H1 (cell line): ENCODE measurements around the gene ZNF221. TPM values are rescaled to one million over a fixed set of nuclear protein-coding genes. Genes with fewer than 3 reads are reported as not detected.

ENCODE experiments used
- CTCF ChIA-PET: fragments of 300-600 bp; sonication (Branson Sonifier 250); formaldehyde crosslinking; loops from one replicate; lab custom pipeline; 2021; ENCODE audit not compliant: partially characterized antibody; lab: Charles Lee
- POLR2A ChIA-PET: fragments of 300-600 bp; sonication (Branson Sonifier 250); formaldehyde crosslinking; loops from one replicate; lab custom pipeline; 2021; ENCODE audit warnings: inconsistent platforms; ENCODE audit not compliant: partially characterized antibody; lab: Charles Lee
- DNase-seq, 2 experiments: peaks; one replicate each; pipeline versions ENCODE4 v3.0.0 to v3.0.0-alpha.2; 2010 to 2022; ENCODE audit warnings: low spot score in 2 of 2, low read depth in 1 of 2, mixed read lengths in 1 of 2
- FAIRE-seq: peaks from 2 replicates; lab custom pipeline; 2011; peaks lifted over from hg19 to GRCh38; lab: Jason Lieb, UNC
- H2AFZ ChIP-seq: 2 replicates; pipeline ENCODE4 v1.8.1; 2012; ENCODE audit warnings: low read length, inconsistent platforms
- H2AK5ac ChIP-seq: 2 replicates; pipeline ENCODE4 v1.6.1; 2013; ENCODE audit warnings: low read depth, low read length
- H2BK120ac ChIP-seq: replicated peaks from 2 replicates; pipeline ENCODE3; 2013; ENCODE audit warnings: low read depth, low read length, inconsistent platforms
- H2BK12ac ChIP-seq: 2 replicates; pipeline ENCODE4 v1.6.1; 2013; ENCODE audit warnings: low read depth, low read length
- H2BK15ac ChIP-seq: 2 replicates; pipeline ENCODE4 v1.6.1; 2013; ENCODE audit warnings: low read length
- H2BK20ac ChIP-seq: 2 replicates; pipeline ENCODE4 v1.6.1; 2013; ENCODE audit warnings: low read length
- H2BK5ac ChIP-seq: 2 replicates; pipeline ENCODE4 v1.6.1; 2013; ENCODE audit warnings: low read depth, low read length
- H3K14ac ChIP-seq: 2 replicates; pipeline ENCODE4 v1.6.1; 2013; ENCODE audit warnings: inconsistent platforms; ENCODE audit not compliant: insufficient read length
- H3K18ac ChIP-seq: 2 replicates; pipeline ENCODE4 v1.6.1; 2013; ENCODE audit warnings: low read length; ENCODE audit errors: extremely low read depth
- H3K23ac ChIP-seq: 2 replicates; pipeline ENCODE4 v1.6.1; 2013; ENCODE audit warnings: inconsistent platforms; ENCODE audit not compliant: insufficient read length
- H3K23me2 ChIP-seq: 2 replicates; pipeline ENCODE4 v1.6.1; 2013; ENCODE audit warnings: low read depth, low read length
- H3K27ac ChIP-seq: 2 replicates; pipeline ENCODE4 v1.6.1; 2011; ENCODE audit warnings: low read depth, low read length, inconsistent platforms
- H3K27me3 ChIP-seq, 4 experiments: replicated peaks in 1 of 4; 1 replicate in 1 of 4; 2 replicates in 3 of 4; pipeline versions ENCODE4 v1.6.1 to v1.8.1; 2011 to 2013; ENCODE audit warnings: low read length in 3 of 4, mild to moderate bottlenecking in 3 of 4, inconsistent platforms in 2 of 4, mixed read lengths in 2 of 4, moderate library complexity in 1 of 4; ENCODE audit not compliant: control insufficient read depth in 3 of 4, insufficient read depth in 3 of 4; ENCODE audit errors: extremely low read depth in 1 of 4
- H3K36me3 ChIP-seq, 4 experiments: 2 replicates each; pipeline versions ENCODE4 v1.6.1 to v1.8.1; 2011 to 2013; ENCODE audit warnings: mild to moderate bottlenecking in 4 of 4, low read length in 3 of 4, moderate library complexity in 2 of 4, control low read depth in 1 of 4, inconsistent platforms in 1 of 4; ENCODE audit not compliant: insufficient read depth in 4 of 4, control insufficient read depth in 2 of 4
- H3K4ac ChIP-seq: replicated peaks from 2 replicates; pipeline ENCODE3; 2013; ENCODE audit warnings: low read length, low read depth, mixed read lengths, inconsistent platforms; ENCODE audit not compliant: insufficient read length
- H3K4me1 ChIP-seq, 4 experiments: replicated peaks in 1 of 4; 1 replicate in 1 of 4; 2 replicates in 3 of 4; pipeline versions ENCODE4 v1.6.1 to v1.8.1; 2011 to 2013; ENCODE audit warnings: low read length in 3 of 4, inconsistent platforms in 2 of 4, mixed read lengths in 1 of 4; ENCODE audit not compliant: insufficient read depth in 4 of 4, control insufficient read depth in 3 of 4
- H3K4me2 ChIP-seq, 2 experiments: 2 replicates each; pipeline versions ENCODE4 v1.6.1 to v1.8.1; 2011 to 2013; ENCODE audit warnings: low read depth in 2 of 2, low read length in 2 of 2, control low read depth in 1 of 2, inconsistent platforms in 1 of 2, mild to moderate bottlenecking in 1 of 2; ENCODE audit not compliant: insufficient read depth in 1 of 2
- H3K4me3 ChIP-seq, 4 experiments: fragments of 200-600, 300-600 bp in 1 of 4; sonication (generic), shearing (Covaris generic), sonication (Bioruptor Twin) in 1 of 4; 2 replicates each; pipeline versions ENCODE4 v1.5.1 to v1.8.1; 2011 to 2016; ENCODE audit warnings: low read length in 4 of 4, low read depth in 3 of 4, control low read depth in 2 of 4, inconsistent platforms in 2 of 4, mild to moderate bottlenecking in 2 of 4, mixed read lengths in 1 of 4, moderate library complexity in 1 of 4; ENCODE audit not compliant: insufficient read depth in 2 of 4; ENCODE audit errors: extremely low read depth in 1 of 4
- H3K56ac ChIP-seq: replicated peaks from 2 replicates; pipeline ENCODE3; 2013; ENCODE audit warnings: low read depth, mild to moderate bottlenecking, mixed read lengths, low read length, inconsistent platforms; ENCODE audit not compliant: insufficient read length
- H3K79me1 ChIP-seq: 2 replicates; pipeline ENCODE4 v1.6.1; 2013; ENCODE audit warnings: low read depth, low read length, control low read depth
- H3K79me2 ChIP-seq, 2 experiments: 2 replicates each; pipeline versions ENCODE4 v1.6.1 to v1.8.1; 2012 to 2013; ENCODE audit warnings: low read length in 2 of 2, mild to moderate bottlenecking in 2 of 2, inconsistent platforms in 1 of 2; ENCODE audit not compliant: insufficient read depth in 2 of 2, control insufficient read depth in 1 of 2
- H3K9ac ChIP-seq, 4 experiments: replicated peaks in 1 of 4; 1 replicate in 1 of 4; 2 replicates in 3 of 4; pipeline versions ENCODE4 v1.6.1 to v1.8.1; 2011 to 2013; ENCODE audit warnings: low read depth in 3 of 4, low read length in 3 of 4, control low read depth in 2 of 4, mild to moderate bottlenecking in 2 of 4, moderate library complexity in 2 of 4, inconsistent platforms in 1 of 4; ENCODE audit errors: extremely low read depth in 1 of 4
- H3K9me3 ChIP-seq, 2 experiments: 2 replicates each; pipeline versions ENCODE4 v1.6.1 to v1.8.1; 2012 to 2013; ENCODE audit warnings: mild to moderate bottlenecking in 2 of 2, moderate library complexity in 2 of 2, control low read depth in 1 of 2, inconsistent platforms in 1 of 2, low read depth in 1 of 2, low read length in 1 of 2, mixed read lengths in 1 of 2; ENCODE audit not compliant: insufficient read depth in 2 of 2
- H4K20me1 ChIP-seq, 2 experiments: replicated peaks in 1 of 2; 2 replicates each; pipeline versions ENCODE3 to v1.8.1; 2011 to 2013; ENCODE audit warnings: inconsistent platforms in 2 of 2, low read length in 2 of 2, mild to moderate bottlenecking in 1 of 2; ENCODE audit not compliant: insufficient read depth in 2 of 2, control insufficient read depth in 1 of 2
- H4K5ac ChIP-seq: 2 replicates; pipeline ENCODE4 v1.6.1; 2013; ENCODE audit warnings: low read length, low read depth, mixed read lengths, inconsistent platforms; ENCODE audit not compliant: insufficient read length
- H4K8ac ChIP-seq: 2 replicates; pipeline ENCODE4 v1.8.0; 2013; ENCODE audit warnings: mild to moderate bottlenecking, moderate library complexity, low read length, inconsistent platforms; ENCODE audit not compliant: insufficient read depth; ENCODE audit errors: extremely low read depth
- H4K91ac ChIP-seq: replicated peaks from 2 replicates; pipeline ENCODE3; 2013; ENCODE audit warnings: low read length, mixed read lengths, inconsistent platforms; ENCODE audit not compliant: insufficient read length
- CHD2 ChIP-seq: IDR thresholded peaks from 2 replicates; pipeline ENCODE4 v1.6.1; 2012; ENCODE audit warnings: low read length, improper control_type of control experiment
- JUN ChIP-seq: IDR thresholded peaks from 2 replicates; pipeline ENCODE4 v1.6.1; 2011; ENCODE audit warnings: low read depth, mild to moderate bottlenecking, improper control_type of control experiment, low read length
- KDM5A ChIP-seq: fragments of 200-600 bp; IDR thresholded peaks from 2 replicates; pipeline ENCODE4 v1.7.1; 2012; ENCODE audit warnings: mild to moderate bottlenecking, low read length, inconsistent platforms, mixed read lengths
- WGBS, 2 experiments: shearing (Covaris generic) in 1 of 2; methylation state at CpG; one replicate each; pipeline versions ENCODE4 v1.1.6 to v1.1.7; 2013 to 2015; ENCODE audit warnings: low lambda C conversion rate in 2 of 2, mixed read lengths in 2 of 2, inconsistent platforms in 1 of 2, low coverage in 1 of 2, missing lambda C conversion rate in 1 of 2; ENCODE audit not compliant: insufficient replicate concordance in 2 of 2, insufficient coverage in 1 of 2, insufficient read length in 1 of 2; ENCODE audit errors: extremely low coverage in 1 of 2, missing lambda C conversion rate in 1 of 2; 5-methylcytosine and 5-hydroxymethylcytosine counted together
- polyA plus RNA-seq, 7 experiments: library from polyadenylated mRNA; depleted of rRNA in 3 of 7; stranded (reverse) in 5 of 7; unstranded in 2 of 7; fragments of >200 nt in 5 of 7; fragments of 200-250 nt in 2 of 7; gene quantifications; 1 replicate in 5 of 7; 2 replicates in 1 of 7; 4 replicates in 1 of 7; pipeline versions ENCODE4 v1.2.1 to v1.2.3, GENCODE V29; 2011 to 2013; ENCODE audit warnings: missing spikeins in 2 of 7, mixed read lengths in 2 of 7
- total RNA-seq: library from RNA; stranded (reverse); fragmentation: NEBNext Ultra II Directional; extraction: Animal tissue kit (Norgen Biotek cat#: 25700); gene quantifications from 2 replicates; pipeline ENCODE4 v1.2.1, GENCODE V29; 2021

ZNF221 gene
- total and polyA plus RNA-seq, 2 of the 8 experiments (the other 6 are each of a cell fraction or from before 2014, with no cell fraction given) = 0.50 to 8.4 TPM

DNA sequence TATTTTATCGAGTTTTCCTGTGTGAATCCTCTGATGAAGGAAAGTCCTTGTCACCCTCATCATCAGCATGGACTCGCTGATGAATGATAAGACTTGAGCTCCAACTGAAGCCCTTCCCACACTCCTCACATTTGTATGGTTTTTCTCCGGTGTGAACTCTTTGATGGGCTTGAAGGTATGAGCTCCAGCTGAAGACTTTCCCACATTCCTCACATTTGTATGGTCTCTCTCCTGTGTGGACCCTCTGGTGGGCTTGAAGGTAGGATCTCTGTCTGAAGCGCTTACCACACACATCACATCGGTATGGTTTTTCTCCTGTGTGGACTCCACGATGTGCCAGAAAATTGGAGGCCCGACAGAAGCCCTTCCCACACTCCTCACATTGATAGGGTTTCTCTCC lies 37.6 kb upstream of the ZNF221 start:
- FAIRE-seq (no peak), DNase-seq (no peak)
- TF ChIP-seq JUN (no peak), KDM5A (no peak), CHD2 (no peak)
- Histone ChIP-seq H4K91ac (no peak overlapping the region), H2BK5ac (no peak overlapping the region), H3K27me3 (no peaks in the 10 kb centered on the region; a peak in 1 of 7 replicates), H3K4me2 (no peak overlapping the region), H3K79me1 (no peaks in the 10 kb centered on the region), H3K23me2 (no peaks in the 10 kb centered on the region), H3K36me3 (peaks cover 25 to 70% (median 51%) of the 10 kb centered on the region in 4 experiments; a peak in 7 of 8 replicates), H3K56ac (no peak overlapping the region), H2BK20ac (no peak overlapping the region), H3K14ac (no peak overlapping the region), H4K5ac (no peak overlapping the region), H2BK120ac (no peak overlapping the region), H3K4me1 (no peaks in the 10 kb centered on the region), H3K79me2 (no peaks in the 10 kb centered on the region), H3K9ac (no peak overlapping the region), H2AK5ac (no peak overlapping the region), H4K8ac (no peak overlapping the region), H2BK12ac (no peak overlapping the region), H3K18ac (no peak overlapping the region), H4K20me1 (no peaks in the 10 kb centered on the region), H3K9me3 (peaks cover 62 to 67% of the 10 kb centered on the region in 2 experiments), H2BK15ac (no peak overlapping the region), H2AFZ (no peak overlapping the region), H3K27ac (no peak overlapping the region), H3K4ac (no peak overlapping the region), H3K23ac (no peak overlapping the region), H3K4me3 (no peak overlapping the region)
- ChIA-PET CTCF (no interaction called here), POLR2A (interaction anchor here (1.5 kb wide), 1 partner anchor 75 kb away, joined by 4 read pairs; no protein-coding TSS in a partner anchor)
- 91% methylated on average over 7 of the region's 7 CpGs; no CpG with 5 or more reads in 1 of the 2 experiments for WGBS, 2 experiments
